GM23338 (cell line): ENCODE results near the gene SSU72. TPM values are rescaled to one million over a fixed set of nuclear protein-coding genes. Genes with fewer than 3 reads are reported as not detected.
"Not testable (repeated sequence)": the region's sequence is repeated elsewhere in the genome, so short reads cannot be mapped to it uniquely, and the experiment has no call there.

Experiments
- ATAC-seq: fragments of 200-7000 bp; cut with Tn5 transposase; 3 replicates; pipeline ENCODE4 v1.9.1; 2020
- DNase-seq: peaks from one replicate; pipeline ENCODE4 v3.0.0-alpha.2; 2015; ENCODE audit warnings: low spot score
- H2AFZ ChIP-seq: fragments of 200-600 bp; sonication (generic); 2 replicates; pipeline ENCODE4 v1.8.0; 2016; ENCODE audit warnings: antibody characterized with exemption, mild to moderate bottlenecking, moderate library complexity
- H3F3A ChIP-seq: fragments of 200-600 bp; sonication (generic); replicated peaks from 2 replicates; pipeline ENCODE4 v1.8.0; 2017; ENCODE audit warnings: antibody characterized with exemption, mixed run types, low read depth
- H3K27ac ChIP-seq: fragments of 200-600 bp; sonication (generic); 2 replicates; pipeline ENCODE4 v1.6.1; 2016; ENCODE audit warnings: low read depth
- H3K27me3 ChIP-seq: fragments of 200-600 bp; sonication (generic); 2 replicates; pipeline ENCODE4 v1.8.0; 2016; ENCODE audit warnings: mild to moderate bottlenecking, mixed run types, moderate library complexity; ENCODE audit not compliant: insufficient read depth
- H3K36me3 ChIP-seq: fragments of 200-600 bp; sonication (generic); 2 replicates; pipeline ENCODE4 v1.8.0; 2016; ENCODE audit warnings: mild to moderate bottlenecking; ENCODE audit not compliant: insufficient read depth
- H3K4me1 ChIP-seq: fragments of 200-600 bp; sonication (generic); 2 replicates; pipeline ENCODE4 v1.8.0; 2016; ENCODE audit warnings: mild to moderate bottlenecking, moderate library complexity; ENCODE audit not compliant: insufficient read depth
- H3K4me2 ChIP-seq: fragments of 200-600 bp; sonication (generic); 2 replicates; pipeline ENCODE4 v1.7.1; 2017; ENCODE audit warnings: mixed run types
- H3K4me3 ChIP-seq: fragments of 200-600 bp; sonication (generic); 2 replicates; pipeline ENCODE4 v1.6.1; 2016; ENCODE audit warnings: mixed run types
- H3K79me2 ChIP-seq: fragments of 200-600 bp; sonication (generic); replicated peaks from 2 replicates; pipeline ENCODE4 v1.8.0; 2017; ENCODE audit warnings: mild to moderate bottlenecking; ENCODE audit not compliant: insufficient read depth
- H3K9me2 ChIP-seq: fragments of 200-600 bp; sonication (generic); 2 replicates; pipeline ENCODE4 v1.8.0; 2017; ENCODE audit not compliant: insufficient read depth
- H4K20me1 ChIP-seq: fragments of 200-600 bp; sonication (generic); replicated peaks from 2 replicates; pipeline ENCODE4 v1.8.0; 2017; ENCODE audit warnings: mild to moderate bottlenecking; ENCODE audit not compliant: insufficient read depth
- H3K27ac Mint-ChIP-seq: 2 replicates; pipeline ENCODE4 v1.8.0; 2020; ENCODE audit warnings: inconsistent platforms, mild to moderate bottlenecking, moderate library complexity, mixed read lengths
- H3K27me3 Mint-ChIP-seq: 3 replicates; pipeline ENCODE4 v1.8.0; 2022; ENCODE audit warnings: low read depth, mild to moderate bottlenecking, moderate library complexity, mixed read lengths, inconsistent platforms; ENCODE audit not compliant: insufficient read depth, poor library complexity
- H3K36me3 Mint-ChIP-seq: 3 replicates; pipeline ENCODE4 v1.8.0; 2021; ENCODE audit warnings: low read depth, mild to moderate bottlenecking, inconsistent platforms, moderate library complexity, mixed read lengths
- H3K4me1 Mint-ChIP-seq: 3 replicates; pipeline ENCODE4 v1.8.0; 2020; ENCODE audit warnings: mild to moderate bottlenecking, inconsistent platforms, mixed read lengths
- H3K4me3 Mint-ChIP-seq: 3 replicates; pipeline ENCODE4 v1.8.0; 2021; ENCODE audit warnings: moderate library complexity, mild to moderate bottlenecking, inconsistent platforms, mixed read lengths
- H3K9me3 Mint-ChIP-seq: 3 replicates; pipeline ENCODE4 v1.8.0; 2020; ENCODE audit warnings: moderate library complexity, mild to moderate bottlenecking, inconsistent platforms, mixed read lengths
- polyA plus RNA-seq: library from polyadenylated mRNA; unstranded; fragments of >200 nt; fragmentation: Nextera tagmentation; extraction: Ambion mirVana; gene quantifications from 2 replicates; pipeline ENCODE4 v1.2.1, GENCODE V29; 2016
- total RNA-seq: library from RNA; depleted of rRNA; stranded (reverse); fragments of >200 nt; shearing (Covaris generic); gene quantifications from 2 replicates; pipeline ENCODE4 v1.2.3, GENCODE V29; 2014

Gene SSU72
- total and polyA plus RNA-seq, 2 experiments from 2014 or later, result 148 to 248 TPM

GRCh38 chr1:1526476-1526875, 48.2 kb downstream of the SSU72 start:
- H3K4me2 ChIP-seq, H2AFZ ChIP-seq, ATAC-seq, H4K20me1 ChIP-seq, H3K36me3 ChIP-seq, H3K27ac ChIP-seq, H3F3A ChIP-seq, H3K27me3 Mint-ChIP-seq, H3K4me3 Mint-ChIP-seq, H3K4me3 ChIP-seq, H3K27me3 ChIP-seq, H3K79me2 ChIP-seq, H3K27ac Mint-ChIP-seq, DNase-seq, H3K4me1 ChIP-seq, H3K9me3 Mint-ChIP-seq, H3K4me1 Mint-ChIP-seq, H3K9me2 ChIP-seq: not testable (repeated sequence)
- peaks cover 48% of the 10 kb centered on the region; the same call in 2 of the 3 replicates for H3K36me3 Mint-ChIP-seq

- H3K4me2 ChIP-seq, H3K4me1 ChIP-seq, H3K27me3 Mint-ChIP-seq, H2AFZ ChIP-seq, H3K4me3 Mint-ChIP-seq, H4K20me1 ChIP-seq, H3K9me3 Mint-ChIP-seq, H3K36me3 ChIP-seq, DNase-seq, H3K27ac Mint-ChIP-seq, H3K79me2 ChIP-seq, H3K27me3 ChIP-seq, H3K9me2 ChIP-seq, ATAC-seq, H3K4me3 ChIP-seq, H3K27ac ChIP-seq, H3K4me1 Mint-ChIP-seq, H3F3A ChIP-seq: not testable (repeated sequence)
- peaks cover 41% of the 10 kb centered on the region; the same call in 2 of the 3 replicates for H3K36me3 Mint-ChIP-seq
Measured at GRCh38 chr1:1524750-1525383, 49.8 kb downstream of the SSU72 start.

GRCh38 chr1:1523651-1524050, 51.0 kb downstream of the SSU72 start:
- not testable (repeated sequence) for H3K4me3 ChIP-seq, H4K20me1 ChIP-seq, H3K27ac ChIP-seq, H3K4me1 Mint-ChIP-seq, DNase-seq, H3K27ac Mint-ChIP-seq, H3K9me3 Mint-ChIP-seq, H3K36me3 ChIP-seq, H3K9me2 ChIP-seq, H3K4me2 ChIP-seq, H2AFZ ChIP-seq, ATAC-seq, H3K27me3 Mint-ChIP-seq, H3K4me3 Mint-ChIP-seq, H3F3A ChIP-seq, H3K27me3 ChIP-seq, H3K4me1 ChIP-seq, H3K79me2 ChIP-seq
- peaks cover 35% of the 10 kb centered on the region for H3K36me3 Mint-ChIP-seq

- not testable (repeated sequence) for H3K36me3 ChIP-seq, H3K4me3 ChIP-seq, H3K4me3 Mint-ChIP-seq, H3K9me3 Mint-ChIP-seq, ATAC-seq, H3K9me2 ChIP-seq, H3K27me3 ChIP-seq, H3K27me3 Mint-ChIP-seq, DNase-seq, H2AFZ ChIP-seq, H3K4me1 Mint-ChIP-seq, H3K27ac ChIP-seq, H3K79me2 ChIP-seq, H3K4me1 ChIP-seq, H4K20me1 ChIP-seq, H3F3A ChIP-seq, H3K27ac Mint-ChIP-seq, H3K4me2 ChIP-seq
- H3K36me3 Mint-ChIP-seq, result peaks cover 37% of the 10 kb centered on the region
Measured at GRCh38 chr1:1523226-1523625, 51.4 kb downstream of the SSU72 start.

GRCh38 chr1:1522536-1522935, 52.1 kb downstream of the SSU72 start:
- not testable (repeated sequence) for H3K79me2 ChIP-seq, H3K4me3 Mint-ChIP-seq, H3F3A ChIP-seq, H3K9me2 ChIP-seq, H4K20me1 ChIP-seq, H3K9me3 Mint-ChIP-seq, DNase-seq, H3K4me1 ChIP-seq, H3K36me3 ChIP-seq, H3K4me3 ChIP-seq, H3K27me3 Mint-ChIP-seq, H3K27ac ChIP-seq, H3K27ac Mint-ChIP-seq, H3K4me1 Mint-ChIP-seq, H2AFZ ChIP-seq, H3K4me2 ChIP-seq, H3K27me3 ChIP-seq, ATAC-seq
- H3K36me3 Mint-ChIP-seq, result peaks cover 36% of the 10 kb centered on the region
